HepG2 (cell line): ENCODE data around the gene TNP2. TPM values are rescaled to one million over a fixed set of nuclear protein-coding genes. Genes with fewer than 3 reads are reported as not detected.
A peak's percentile ranks its signal among the peaks of the same experiment; 100 is the strongest.

Source experiments
- FUBP1 ChIP-seq: sonication (generic); formaldehyde crosslinking; IDR thresholded peaks from 2 replicates; pipeline ENCODE4 v1.5.1; 2020; ENCODE audit warnings: missing genetic modification reagents, mild to moderate bottlenecking, borderline replicate concordance
- HMGA1 ChIP-seq: sonication (generic); formaldehyde crosslinking; conservative IDR thresholded peaks from 2 replicates; pipeline ENCODE4 v1.4.0; 2020; ENCODE audit warnings: missing genetic modification reagents
- JUNB ChIP-seq: sonication (generic); formaldehyde crosslinking; IDR thresholded peaks from 2 replicates; pipeline ENCODE4 v1.8.0; 2022; ENCODE audit warnings: missing genetic modification reagents, mild to moderate bottlenecking, borderline replicate concordance
- MEIS2 ChIP-seq: sonication (generic); formaldehyde crosslinking; IDR thresholded peaks from 2 replicates; pipeline ENCODE4 v1.9.0; 2021; ENCODE audit warnings: mild to moderate bottlenecking, missing genetic modification reagents
- MIER2 ChIP-seq: IDR thresholded peaks from 2 replicates; pipeline ENCODE4 v1.6.1; 2016; ENCODE audit warnings: missing biosample characterization, missing genetic modification reagents
- MYC ChIP-seq: sonication (generic); formaldehyde crosslinking; IDR thresholded peaks from 2 replicates; pipeline ENCODE4 v1.9.0; 2021; ENCODE audit warnings: missing genetic modification reagents, borderline replicate concordance
- NFYB ChIP-seq: sonication (generic); formaldehyde crosslinking; IDR thresholded peaks from 2 replicates; pipeline ENCODE4 v1.4.0; 2020; ENCODE audit warnings: missing genetic modification reagents
- POGZ ChIP-seq: sonication (generic); formaldehyde crosslinking; IDR thresholded peaks from 2 replicates; pipeline ENCODE4 v1.4.0; 2020; ENCODE audit warnings: mild to moderate bottlenecking, missing genetic modification reagents
- REPIN1 ChIP-seq: sonication (generic); formaldehyde crosslinking; IDR thresholded peaks from 2 replicates; pipeline ENCODE4 v1.8.0; 2022; ENCODE audit warnings: missing genetic modification reagents, low read depth, mild to moderate bottlenecking, borderline replicate concordance
- SAFB2 ChIP-seq: sonication (generic); formaldehyde crosslinking; IDR thresholded peaks from 2 replicates; pipeline ENCODE4 v1.5.1; 2020; ENCODE audit warnings: missing genetic modification reagents, low read depth, mild to moderate bottlenecking, borderline replicate concordance
- SALL1 ChIP-seq: sonication (generic); formaldehyde crosslinking; IDR thresholded peaks from 2 replicates; pipeline ENCODE4 v1.8.0; 2022; ENCODE audit warnings: mild to moderate bottlenecking, missing genetic modification reagents
- SIX4 ChIP-seq: sonication (generic); formaldehyde crosslinking; IDR thresholded peaks from 2 replicates; pipeline ENCODE4 v1.4.0; 2020; ENCODE audit warnings: missing genetic modification reagents
- SRF ChIP-seq: IDR thresholded peaks from 2 replicates; pipeline ENCODE4 v1.6.1; 2011; ENCODE audit warnings: mild to moderate bottlenecking, low read depth, low read length, moderate library complexity
- SUZ12 ChIP-seq: fragments of 150-350 bp; IDR thresholded peaks from 2 replicates; pipeline ENCODE4 v1.6.1; 2014; ENCODE audit warnings: low read depth, low read length
- TFDP2 ChIP-seq: sonication (generic); formaldehyde crosslinking; IDR thresholded peaks from 2 replicates; pipeline ENCODE4 v1.4.0; 2020; ENCODE audit warnings: missing genetic modification reagents
- ZEB1 ChIP-seq: IDR thresholded peaks from 2 replicates; pipeline ENCODE4 v1.6.1; 2012; ENCODE audit warnings: mild to moderate bottlenecking, low read depth, inconsistent platforms; ENCODE audit not compliant: insufficient replicate concordance
- ZFP82 ChIP-seq: sonication (generic); formaldehyde crosslinking; IDR thresholded peaks from 2 replicates; pipeline ENCODE4 v1.5.1; 2020; ENCODE audit warnings: mild to moderate bottlenecking, missing genetic modification reagents, borderline replicate concordance
- ZFX ChIP-seq: sonication (generic); formaldehyde crosslinking; IDR thresholded peaks from 2 replicates; pipeline ENCODE4 v1.4.0; 2020; ENCODE audit warnings: mild to moderate bottlenecking, low read depth, missing genetic modification reagents, moderate library complexity
- ZNF260 ChIP-seq: sonication (generic); formaldehyde crosslinking; IDR thresholded peaks from 2 replicates; pipeline ENCODE4 v1.4.0; 2020; ENCODE audit warnings: missing genetic modification reagents, low read depth, mild to moderate bottlenecking, borderline replicate concordance
- ZNF275 ChIP-seq: sonication (generic); formaldehyde crosslinking; IDR thresholded peaks from 2 replicates; pipeline ENCODE4 v1.8.0; 2022; ENCODE audit warnings: missing genetic modification reagents, mild to moderate bottlenecking, inconsistent platforms, borderline replicate concordance
- ZNF44 ChIP-seq: sonication (generic); formaldehyde crosslinking; IDR thresholded peaks from 2 replicates; pipeline ENCODE4 v1.5.1; 2020; ENCODE audit warnings: mild to moderate bottlenecking, missing genetic modification reagents
- ZNF567 ChIP-seq: sonication (generic); formaldehyde crosslinking; IDR thresholded peaks from 2 replicates; pipeline ENCODE4 v1.8.1; 2023; ENCODE audit warnings: mild to moderate bottlenecking, missing genetic modification reagents, borderline replicate concordance
- polyA plus RNA-seq, 8 experiments: library from polyadenylated mRNA; depleted of rRNA in 3 of 8; stranded (reverse) in 7 of 8; unstranded in 1 of 8; fragments of >200 nt; fragmentation: Illumina TruSeq in 4 of 8; extraction: Trizol in 4 of 8; gene quantifications; 2 replicates each; pipeline versions ENCODE4 v1.2.1 to v1.2.3, GENCODE V29; 2011 to 2016; ENCODE audit warnings: low read depth in 4 of 8, missing spikeins in 1 of 8, mixed read lengths in 1 of 8; ENCODE audit not compliant: insufficient read depth in 1 of 8
- total RNA-seq, 5 experiments: library from RNA; depleted of rRNA; stranded (reverse); fragments of >200 nt; fragmentation: Illumina TruSeq; extraction: Trizol; gene quantifications; 2 replicates each; pipeline ENCODE4 v1.2.3, GENCODE V29; 2016; ENCODE audit warnings: low read depth in 1 of 5

The TNP2 gene
- total and polyA plus RNA-seq, 2 of the 13 experiments (the other 11 are each of a cell fraction or from before 2014, with no cell fraction given) = not detected

DNA sequence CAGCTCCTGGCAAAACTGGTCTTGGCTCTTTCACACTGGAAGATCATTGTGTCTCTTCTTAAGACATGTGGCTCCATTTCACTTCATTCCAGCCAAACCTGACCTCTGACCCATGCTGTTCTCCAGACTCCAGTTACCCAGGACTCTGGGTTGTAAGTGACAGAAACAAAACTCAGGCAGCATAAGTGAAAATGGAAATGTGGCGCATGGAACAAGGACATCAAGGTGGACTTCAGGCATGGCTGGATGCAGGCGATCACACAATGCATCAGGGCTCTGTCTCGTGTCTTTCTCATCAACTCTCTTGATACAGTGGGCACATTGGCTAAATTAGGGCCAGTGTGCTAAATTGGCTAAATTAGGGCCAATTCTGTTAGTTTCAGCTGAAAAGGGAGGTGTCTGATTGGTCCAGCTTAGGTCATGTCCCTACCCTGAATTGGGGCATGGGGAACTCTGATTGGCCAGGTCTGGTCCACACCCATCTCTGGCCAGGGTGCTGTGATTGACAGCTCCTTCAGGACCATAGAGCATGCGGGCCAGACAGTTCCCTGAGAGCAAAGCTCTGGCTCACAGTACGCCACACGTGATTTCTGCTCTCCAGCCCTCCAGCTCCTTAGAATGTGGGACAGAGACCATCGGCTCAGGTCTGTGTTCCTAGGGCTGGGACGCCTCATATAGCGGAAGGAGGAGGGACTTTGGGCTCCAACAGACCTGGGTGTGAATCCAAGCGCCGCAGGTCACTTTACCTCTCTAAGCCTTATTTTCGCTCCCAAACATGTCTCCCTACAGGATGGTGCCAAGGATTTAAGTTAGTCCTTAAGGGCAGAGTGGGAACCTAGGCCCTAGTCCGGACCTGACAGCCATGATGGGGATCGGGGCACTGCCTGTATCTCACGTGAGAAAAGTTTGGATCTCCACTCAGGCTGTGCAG is 30.6 kb downstream of the TNP2 start (continued):
- no peak for TF ChIP-seq ZEB1
- no peak for TF ChIP-seq SRF
- TF ChIP-seq ZFX = no peak
- no peak for TF ChIP-seq HMGA1 (CRISPR knock-in tag)
- 0 out of 2 replicates have a peak, but pooled peaks have one; percentile 44 for TF ChIP-seq ZNF260
- TF ChIP-seq POGZ (CRISPR knock-in tag) = no peak
- TF ChIP-seq ZNF44 (CRISPR knock-in tag) = no peak
- TF ChIP-seq FUBP1 (CRISPR knock-in tag) = no peak
- TF ChIP-seq NFYB (CRISPR knock-in tag) = peak; percentile 44
- TF ChIP-seq ZFP82 (CRISPR knock-in tag) = no peak
- peak; percentile 28; the same call in 1 of the 2 replicates for TF ChIP-seq SALL1 (CRISPR knock-in tag)
- no peak for TF ChIP-seq TFDP2 (CRISPR knock-in tag)
- TF ChIP-seq SIX4 (CRISPR knock-in tag) = no peak
- TF ChIP-seq MEIS2 (CRISPR knock-in tag) = 0 out of 2 replicates have a peak, but pooled peaks have one; percentile 15
- TF ChIP-seq MYC (CRISPR knock-in tag) = no peak
- peak; percentile 36; the same call in 1 of the 2 replicates for TF ChIP-seq SAFB2 (CRISPR knock-in tag)
- 0 out of 2 replicates have a peak, but pooled peaks have one; percentile 41 for TF ChIP-seq ZNF567 (CRISPR knock-in tag)
- TF ChIP-seq JUNB (CRISPR knock-in tag) = no peak
- no peak for TF ChIP-seq MIER2 (CRISPR knock-in tag)
- no peak for TF ChIP-seq ZNF275 (CRISPR knock-in tag)
- no peak for TF ChIP-seq SUZ12
- no peak for TF ChIP-seq REPIN1 (CRISPR knock-in tag)
